T-helper 2 cell treated with Interferon-gamma antibody and Interleukin-4, amounts not matched to agents 100 ng/mL and 5 ng/mL, for 36 hours (primary cell): ENCODE results near the gene SYCN. TPM values are rescaled to one million over a fixed set of nuclear protein-coding genes. Genes with fewer than 3 reads are reported as not detected.

Experiments used
- intact Hi-C: fragments of 100-400 bp; cut with micrococcal nuclease; formaldehyde crosslinking; loops from one replicate; pipeline ENCODE4 v1.15.1; 2023
- total RNA-seq: library from RNA; stranded (reverse); gene quantifications from 2 replicates; pipeline ENCODE4 v1.2.3, GENCODE V29; 2022

The SYCN gene
- total RNA-seq, 1 donor from 2014 or later = not detected

- intact Hi-C loops = no loop called here
These were observed 9.1 kb downstream of the SYCN start for GRCh38 chr19:39194832-39195542.

GRCh38 chr19:39193803-39194202 lies 10.3 kb downstream of the SYCN start:
- intact Hi-C loops = no loop called here

- intact Hi-C loops = no loop called here
These were observed 11.2 kb downstream of the SYCN start for GRCh38 chr19:39192846-39193245.

- intact Hi-C loops = no loop called here
These were observed 13.3 kb downstream of the SYCN start for GRCh38 chr19:39190768-39191167.

GRCh38 chr19:39188960-39189359 lies 15.1 kb downstream of the SYCN start:
- intact Hi-C loops = no loop called here

GRCh38 chr19:39187552-39187943 lies 16.5 kb downstream of the SYCN start:
- intact Hi-C loops = loop anchor here (1.0 kb wide), 1 partner anchor 65 kb away; no protein-coding TSS in a partner anchor

GRCh38 chr19:39186391-39186790 lies 17.7 kb downstream of the SYCN start:
- intact Hi-C loops = no loop called here

GRCh38 chr19:39183104-39183503 lies 21.0 kb downstream of the SYCN start:
- intact Hi-C loops = no loop called here

GRCh38 chr19:39182174-39182505 lies 21.9 kb downstream of the SYCN start:
- intact Hi-C loops = no loop called here

GRCh38 chr19:39181500-39182173 lies 22.4 kb downstream of the SYCN start:
- intact Hi-C loops = no loop called here

GRCh38 chr19:39180749-39181148 lies 23.3 kb downstream of the SYCN start:
- intact Hi-C loops = no loop called here

GRCh38 chr19:39179754-39180153 lies 24.3 kb downstream of the SYCN start:
- intact Hi-C loops = no loop called here

- intact Hi-C loops = no loop called here
These were observed 25.6 kb downstream of the SYCN start for GRCh38 chr19:39178296-39179006.

- intact Hi-C loops = no loop called here
These were observed 26.3 kb downstream of the SYCN start for GRCh38 chr19:39177736-39178135.

GRCh38 chr19:39177110-39177699 lies 26.9 kb downstream of the SYCN start:
- intact Hi-C loops = no loop called here

GRCh38 chr19:39175564-39175963 lies 28.5 kb downstream of the SYCN start:
- intact Hi-C loops = no loop called here

- intact Hi-C loops = no loop called here
These were observed 29.2 kb downstream of the SYCN start for GRCh38 chr19:39174558-39175544.

GRCh38 chr19:39174142-39174541 lies 29.9 kb downstream of the SYCN start:
- intact Hi-C loops = no loop called here

- intact Hi-C loops = no loop called here
These were observed 30.5 kb downstream of the SYCN start for GRCh38 chr19:39173502-39173991.

GRCh38 chr19:39172700-39173501 lies 31.2 kb downstream of the SYCN start:
- intact Hi-C loops = no loop called here
